Measurements from ENCODE around the gene UNC13C.
"Not testable (repeated sequence)": the region's sequence is repeated elsewhere in the genome, so short reads cannot be mapped to it uniquely, and the experiment has no call there.

Gene UNC13C

GRCh38 chr15:53978253-53978906 is at the start of gene UNC13C:
UNC13C (plus strand) TSS chr15:53978441; CDS start chr15:54012904, 34,463 bp downstream.
- DNase-seq: no peak

GRCh38 chr15:53936137-53936536 is 42.1 kb upstream of the UNC13C start:
- DNase-seq: no peak

- DNase-seq: not testable (repeated sequence)
Observed at GRCh38 chr15:53937632-53938031, 40.6 kb upstream of the UNC13C start.

GRCh38 chr15:53950572-53950971 is 27.7 kb upstream of the UNC13C start:
- no peak for DNase-seq

- no peak for DNase-seq
Observed at GRCh38 chr15:53955396-53955795, 22.8 kb upstream of the UNC13C start.

- no peak for DNase-seq
Observed at GRCh38 chr15:53962646-53963561, 15.3 kb upstream of the UNC13C start.

- no peak for DNase-seq
Observed at GRCh38 chr15:53963801-53964200, 14.4 kb upstream of the UNC13C start.

- DNase-seq: no peak
Observed at GRCh38 chr15:53974121-53974520, 4.1 kb upstream of the UNC13C start.

GRCh38 chr15:53974813-53975212 is 3.4 kb upstream of the UNC13C start:
- no peak for DNase-seq

- no peak for DNase-seq
Observed at GRCh38 chr15:53976844-53977392, 1.3 kb upstream of the UNC13C start.

- no peak for DNase-seq
Observed at GRCh38 chr15:53979051-53979788, 979 bp downstream of the UNC13C start.

- DNase-seq: no peak
Observed at GRCh38 chr15:53980021-53980420, 1.8 kb downstream of the UNC13C start.

- no peak for DNase-seq
Observed at GRCh38 chr15:53982071-53982680, 3.9 kb downstream of the UNC13C start.

GRCh38 chr15:53982876-53983275 is 4.6 kb downstream of the UNC13C start:
- no peak for DNase-seq

GRCh38 chr15:53984221-53984620 is 6.0 kb downstream of the UNC13C start:
- DNase-seq: no peak

- DNase-seq: no peak
Observed at GRCh38 chr15:53985562-53985961, 7.3 kb downstream of the UNC13C start.

- DNase-seq: no peak
Observed at GRCh38 chr15:53987480-53987879, 9.2 kb downstream of the UNC13C start.

- no peak for DNase-seq
Observed at GRCh38 chr15:54007256-54007655, 29.0 kb downstream of the UNC13C start.

- no peak for DNase-seq
Observed at GRCh38 chr15:54011656-54012055, 33.4 kb downstream of the UNC13C start.

GRCh38 chr15:54014067-54014655 is 35.9 kb downstream of the UNC13C start:
- no peak for DNase-seq

GRCh38 chr15:54017251-54017650 is 39.0 kb downstream of the UNC13C start:
- no peak for DNase-seq

- no peak for DNase-seq
Observed at GRCh38 chr15:54017959-54018358, 39.7 kb downstream of the UNC13C start.
